Activated CD8-positive, alpha-beta T cell treated with anti-CD3 and anti-CD28 coated beads for 36 hours (primary cell): ENCODE data around the gene GRAMD2B. TPM values are rescaled to one million over a fixed set of nuclear protein-coding genes. Genes with fewer than 3 reads are reported as not detected.

Source experiments
- ATAC-seq: fragments of 200-7000 bp; cut with Tn5 transposase; one replicate; pipeline ENCODE4 v1.10.0; 2021; ENCODE audit warnings: mild to moderate bottlenecking, moderate library complexity
- CTCF ChIA-PET: fragments of 350-600 bp; sonication (Branson Sonifier 250); formaldehyde crosslinking; loops from one replicate; lab custom pipeline; 2021; ENCODE audit warnings: antibody characterized with exemption; lab: Charles Lee
- POLR2A ChIA-PET: fragments of 350-600 bp; sonication (Branson Sonifier 250); formaldehyde crosslinking; loops from one replicate; lab custom pipeline; 2021; ENCODE audit warnings: antibody characterized with exemption; lab: Charles Lee
- DNase-seq: peaks from one replicate; pipeline ENCODE4 v3.0.0-alpha.2; 2020
- H3K27ac Mint-ChIP-seq: one replicate; pipeline ENCODE4 v1.8.0; 2021; ENCODE audit warnings: mild to moderate bottlenecking, mixed read lengths
- H3K27me3 Mint-ChIP-seq: one replicate; pipeline ENCODE4 v1.8.0; 2021; ENCODE audit warnings: mixed read lengths
- H3K36me3 Mint-ChIP-seq: one replicate; pipeline ENCODE4 v1.8.0; 2021; ENCODE audit warnings: low read depth, mixed read lengths
- H3K4me1 Mint-ChIP-seq: one replicate; pipeline ENCODE4 v1.8.0; 2021; ENCODE audit warnings: low read depth, mixed read lengths
- H3K4me3 Mint-ChIP-seq: one replicate; pipeline ENCODE4 v1.8.0; 2021; ENCODE audit warnings: mild to moderate bottlenecking, moderate library complexity, mixed read lengths
- H3K9me3 Mint-ChIP-seq: one replicate; pipeline ENCODE4 v1.8.0; 2021; ENCODE audit warnings: mixed read lengths
- CTCF ChIP-seq: fragments of 200-600 bp; IDR thresholded peaks from one replicate; pipeline ENCODE4 v1.8.0; 2022; ENCODE audit warnings: antibody characterized with exemption, mild to moderate bottlenecking
- intact Hi-C: fragments of 100-400 bp; cut with micrococcal nuclease; formaldehyde crosslinking; loops from one replicate; pipeline ENCODE4 v1.10.0; 2022
- total RNA-seq, 2 experiments: library from RNA; stranded (reverse); gene quantifications; one replicate each; pipeline ENCODE4 v1.2.3, GENCODE V29; 2021

GRAMD2B gene
- total RNA-seq, 2 experiments from 2014 or later = 8.0 to 8.4 TPM

- CTCF ChIA-PET = interaction anchor here (0.9 to 3.0 kb wide), 3 partner anchors 9 to 21 kb away, joined by 3 to 15 read pairs (median 4); no protein-coding TSS in a partner anchor
- ATAC-seq = no peak
Measured at GRCh38 chr5:126521130-126521529, 97.9 kb downstream of the GRAMD2B start.

GRCh38 chr5:126523818-126524510, 100.8 kb downstream of the GRAMD2B start:
- DNase-seq (no peak), ATAC-seq (no peak)
- TF ChIP-seq CTCF = no peak
- CTCF ChIA-PET = interaction anchor here (0.6 kb wide), 1 partner anchor 170 kb away, joined by 3 read pairs; no protein-coding TSS in a partner anchor
- H3K4me1 Mint-ChIP-seq = peaks cover 1% of the 10 kb centered on the region
- peaks cover 1% of the 10 kb centered on the region for H3K9me3 Mint-ChIP-seq
- no peaks in the 10 kb centered on the region for H3K27me3 Mint-ChIP-seq
- H3K36me3 Mint-ChIP-seq = no peaks in the 10 kb centered on the region
- intact Hi-C loops = no loop called here
- no peak overlapping the region for H3K27ac Mint-ChIP-seq
- no peak overlapping the region for H3K4me3 Mint-ChIP-seq
- POLR2A ChIA-PET = no interaction called here

More at GRCh38 chr5:126521130-126521529, 97.9 kb downstream of the GRAMD2B start:
- Mint-ChIP-seq H3K27ac (no peak overlapping the region), H3K4me1 (peaks cover 1% of the 10 kb centered on the region), H3K4me3 (no peak overlapping the region), H3K9me3 (no peaks in the 10 kb centered on the region), H3K36me3 (no peaks in the 10 kb centered on the region), H3K27me3 (no peaks in the 10 kb centered on the region)
- no peak for DNase-seq
- intact Hi-C loops = no loop called here
- no peak for TF ChIP-seq CTCF
- POLR2A ChIA-PET = no interaction called here

- Mint-ChIP-seq H3K36me3 (no peaks in the 10 kb centered on the region), H3K27ac (no peak overlapping the region), H3K9me3 (peaks cover 1% of the 10 kb centered on the region), H3K4me3 (no peak overlapping the region), H3K4me1 (no peaks in the 10 kb centered on the region), H3K27me3 (no peaks in the 10 kb centered on the region)
- no peak for TF ChIP-seq CTCF
- ChIA-PET POLR2A (no interaction called here), CTCF (interaction anchor here (1.0 kb wide), 1 partner anchor 10 kb away, joined by 3 read pairs; no protein-coding TSS in a partner anchor)
- ATAC-seq (no peak), DNase-seq (no peak)
- intact Hi-C loops = no loop called here
Measured at GRCh38 chr5:126525630-126526245, 102.5 kb downstream of the GRAMD2B start.

GRCh38 chr5:126526493-126526892, 103.3 kb downstream of the GRAMD2B start:
- Mint-ChIP-seq H3K4me3 (no peak overlapping the region), H3K4me1 (no peaks in the 10 kb centered on the region), H3K36me3 (no peaks in the 10 kb centered on the region), H3K9me3 (peaks cover 1% of the 10 kb centered on the region), H3K27ac (no peak overlapping the region), H3K27me3 (no peaks in the 10 kb centered on the region)
- intact Hi-C loops = no loop called here
- POLR2A ChIA-PET = no interaction called here
- ATAC-seq (no peak), DNase-seq (no peak)
- TF ChIP-seq CTCF = no peak
- CTCF ChIA-PET = interaction anchor here (1.0 kb wide), 1 partner anchor 10 kb away, joined by 3 read pairs; no protein-coding TSS in a partner anchor

- ChIA-PET CTCF (interaction anchor here (1.2 to 1.6 kb wide), 3 partner anchors 13 to 173 kb away, joined by 3 to 7 read pairs (median 4); no protein-coding TSS in a partner anchor), POLR2A (no interaction called here)
- intact Hi-C loops = no loop called here
- Mint-ChIP-seq H3K4me3 (no peak overlapping the region), H3K4me1 (no peaks in the 10 kb centered on the region), H3K27me3 (no peaks in the 10 kb centered on the region), H3K27ac (no peak overlapping the region), H3K9me3 (peaks cover 1% of the 10 kb centered on the region), H3K36me3 (no peaks in the 10 kb centered on the region)
- no peak for TF ChIP-seq CTCF
- ATAC-seq = no peak
- DNase-seq = no peak
Measured at GRCh38 chr5:126527158-126527557, 103.9 kb downstream of the GRAMD2B start.
